NCI-H2171 treated with DMSO at 0.1 percent for 48 hours (cell line): Measurements from ENCODE around the gene LRCH1.
"Not testable (repeated sequence)": the region's sequence is repeated elsewhere in the genome, so short reads cannot be mapped to it uniquely, and the experiment has no call there.

Experiments
- DNase-seq: peaks from one replicate; lab custom pipeline; 2025; lab: John Stamatoyannopoulos, UW

LRCH1 gene

GRCh38 chr13:46552889-46553520 lies at the start of gene LRCH1:
LRCH1 (plus strand) TSS chr13:46553170; CDS start chr13:46553397, 227 bp downstream.
- peak; percentile 76 for DNase-seq

- DNase-seq = no peak
Measured at GRCh38 chr13:46504036-46504435, 48.9 kb upstream of the LRCH1 start.

- DNase-seq = no peak
Measured at GRCh38 chr13:46507981-46508380, 45.0 kb upstream of the LRCH1 start.

- no peak for DNase-seq
Measured at GRCh38 chr13:46509981-46510380, 43.0 kb upstream of the LRCH1 start.

GRCh38 chr13:46515803-46516202 lies 37.2 kb upstream of the LRCH1 start:
- DNase-seq = no peak

- peak; percentile 90 for DNase-seq
Measured at GRCh38 chr13:46516599-46517338, 36.2 kb upstream of the LRCH1 start.

- not testable (repeated sequence) for DNase-seq
Measured at GRCh38 chr13:46517748-46518147, 35.2 kb upstream of the LRCH1 start.

- DNase-seq = no peak
Measured at GRCh38 chr13:46519182-46519581, 33.8 kb upstream of the LRCH1 start.

GRCh38 chr13:46520166-46520565 lies 32.8 kb upstream of the LRCH1 start:
- DNase-seq = no peak

GRCh38 chr13:46521486-46521885 lies 31.5 kb upstream of the LRCH1 start:
- no peak for DNase-seq

- DNase-seq = peak; percentile 76
Measured at GRCh38 chr13:46521921-46522747, 30.8 kb upstream of the LRCH1 start.

- DNase-seq = no peak
Measured at GRCh38 chr13:46522748-46523030, 30.3 kb upstream of the LRCH1 start.

- no peak for DNase-seq
Measured at GRCh38 chr13:46523972-46524752, 28.8 kb upstream of the LRCH1 start.

- no peak for DNase-seq
Measured at GRCh38 chr13:46526100-46526735, 26.8 kb upstream of the LRCH1 start.

GRCh38 chr13:46526740-46527139 lies 26.2 kb upstream of the LRCH1 start:
- peak; percentile 20 for DNase-seq

GRCh38 chr13:46527237-46527636 lies 25.7 kb upstream of the LRCH1 start:
- DNase-seq = no peak

- peak; percentile 3 for DNase-seq
Measured at GRCh38 chr13:46529216-46529919, 23.6 kb upstream of the LRCH1 start.

GRCh38 chr13:46530084-46530935 lies 22.7 kb upstream of the LRCH1 start:
- no peak for DNase-seq

- no peak for DNase-seq
Measured at GRCh38 chr13:46531953-46532352, 21.0 kb upstream of the LRCH1 start.

- DNase-seq = no peak
Measured at GRCh38 chr13:46535002-46535401, 18.0 kb upstream of the LRCH1 start.
